ENCODE results near the gene TMEM220. TPM values are rescaled to one million over a fixed set of nuclear protein-coding genes. Genes with fewer than 3 reads are reported as not detected.

The TMEM220 gene
- total and polyA plus RNA-seq, 10 of the 15 experiments (the other 5 are each of a cell fraction or from before 2014, with no cell fraction given): 0.02 to 0.30 (median 0.06) TPM; not detected in 1

- TF ChIP-seq REST (IDR thresholded peaks at IDR 0.05; ENCODE audit: low read depth, low read length): no peak
- TF ChIP-seq LARP7 (IDR thresholded peaks at IDR 0.05): no peak
- no peak for TF ChIP-seq BCL11A (IDR thresholded peaks at IDR 0.05; ENCODE audit: low read depth, low read length)
- no peak for TF ChIP-seq FOXK2 (IDR thresholded peaks at IDR 0.05)
Measured at GRCh38 chr17:10748531-10749181, 18.8 kb upstream of the TMEM220 start (continued).

GRCh38 chr17:10745231-10745630, 15.4 kb upstream of the TMEM220 start:
- H3K79me2 ChIP-seq (ENCODE audit: control insufficient read depth, insufficient read depth, low read length): no peaks in the 10 kb centered on the region
- H3K27ac ChIP-seq (ENCODE audit: control insufficient read depth, insufficient read depth): no peak overlapping the region
- H3K36me3 ChIP-seq (ENCODE audit: control insufficient read depth in 2 of 2, insufficient read depth in 2 of 2, low read length in 1 of 2): no peaks in the 10 kb centered on the region
- no peaks in the 10 kb centered on the region for H3K4me1 ChIP-seq (ENCODE audit: control insufficient read depth, insufficient read depth, low read length)
- intact Hi-C loops (cut with micrococcal nuclease; ENCODE audit: unreplicated experiment): no loop called here
- no peak overlapping the region for H3K4me3 ChIP-seq
- no peaks in the 10 kb centered on the region for H3K27me3 ChIP-seq (replicated peaks in 1 of 2; ENCODE audit: control insufficient read depth in 2 of 2, insufficient read depth in 2 of 2, low read length in 1 of 2)
- H3K9me3 ChIP-seq (replicated peaks; ENCODE audit: control insufficient read depth, insufficient read depth, low read length): no peaks in the 10 kb centered on the region
- ChIA-PET SMC1A (ENCODE audit: uncharacterized antibody, unreplicated experiment) (no interaction called here), RAD21 (ENCODE audit: unreplicated experiment) (no interaction called here), CTCF (no interaction called here), POLR2A (no interaction called here)
- DNase-seq (ENCODE audit: low read depth, low spot score): no peak
- no peak overlapping the region for H3K4me2 ChIP-seq (ENCODE audit: control insufficient read depth, insufficient read depth)
- no peak for ATAC-seq
- no TSS peak for BruUV-seq (replicated peaks)
- no peak overlapping the region for H2AFZ ChIP-seq (ENCODE audit: control insufficient read depth, low read depth, low read length)
- 48% methylated on average over 6 of the region's 6 CpGs for WGBS (ENCODE audit: insufficient coverage, insufficient replicate concordance, low lambda C conversion rate, missing lambda C conversion rate)
- no peak for TF ChIP-seq SKIL (IDR thresholded peaks at IDR 0.05; ENCODE audit: low read depth, poor library complexity, severe bottlenecking)
- TF ChIP-seq POLR2A (IDR thresholded peaks at IDR 0.05; ENCODE audit: low read depth, low read length): no peak
- TF ChIP-seq TARDBP (IDR thresholded peaks at IDR 0.05; ENCODE audit: borderline replicate concordance): no peak
- no peak for TF ChIP-seq BCL11A (IDR thresholded peaks at IDR 0.05; ENCODE audit: low read depth, low read length)
- TF ChIP-seq KLF5 (IDR thresholded peaks at IDR 0.05; ENCODE audit: partially characterized antibody): no peak
- no peaks in the 10 kb centered on the region for H4K20me1 ChIP-seq (ENCODE audit: control insufficient read depth, insufficient read depth)
- no peak for FAIRE-seq
- H3K9ac ChIP-seq (ENCODE audit: control insufficient read depth, insufficient read depth, low read length): no peak overlapping the region
- in situ Hi-C loops (cut with MboI): no loop called here

Measured in GM12878 (cell line).